KMS-11 (cell line): ENCODE data around the gene GULP1.

ENCODE experiments used
- H2AFZ ChIP-seq: fragments of 200-600 bp; sonication (generic); 2 replicates; pipeline ENCODE4 v1.6.1; 2016; ENCODE audit warnings: antibody characterized with exemption, mixed run types, low read depth
- H3K27ac ChIP-seq: fragments of 200-600 bp; sonication (generic); 2 replicates; pipeline ENCODE4 v1.6.1; 2016; ENCODE audit warnings: mild to moderate bottlenecking, mixed run types
- H3K27me3 ChIP-seq: fragments of 200-600 bp; sonication (generic); 2 replicates; pipeline ENCODE4 v1.6.1; 2017; ENCODE audit warnings: mild to moderate bottlenecking, low read depth, mixed run types, moderate library complexity; ENCODE audit not compliant: insufficient read depth
- H3K36me3 ChIP-seq: fragments of 200-600 bp; sonication (generic); 2 replicates; pipeline ENCODE4 v1.6.1; 2017; ENCODE audit warnings: mild to moderate bottlenecking, mixed run types; ENCODE audit not compliant: insufficient read depth
- H3K4me1 ChIP-seq: fragments of 200-600 bp; sonication (generic); 2 replicates; pipeline ENCODE4 v1.6.1; 2016; ENCODE audit warnings: mild to moderate bottlenecking, low read depth, mixed run types; ENCODE audit not compliant: poor library complexity, severe bottlenecking
- H3K4me2 ChIP-seq: fragments of 200-600 bp; sonication (generic); 2 replicates; pipeline ENCODE4 v1.7.0; 2016; ENCODE audit warnings: mild to moderate bottlenecking, mixed run types
- H3K4me3 ChIP-seq: fragments of 200-600 bp; sonication (generic); IDR thresholded peaks from 2 replicates; pipeline ENCODE4 v1.6.1; 2017; ENCODE audit warnings: low read depth, low read length, mixed read lengths; ENCODE audit not compliant: insufficient read depth
- H3K79me2 ChIP-seq: fragments of 200-600 bp; sonication (generic); 2 replicates; pipeline ENCODE4 v1.6.1; 2016; ENCODE audit warnings: low read depth, mixed run types; ENCODE audit not compliant: insufficient read depth
- H3K9ac ChIP-seq: fragments of 200-600 bp; sonication (generic); 2 replicates; pipeline ENCODE4 v1.6.1; 2016; ENCODE audit warnings: mild to moderate bottlenecking, mixed run types
- H4K20me1 ChIP-seq: fragments of 200-600 bp; sonication (generic); 2 replicates; pipeline ENCODE4 v1.6.1; 2016; ENCODE audit warnings: mild to moderate bottlenecking, mixed run types; ENCODE audit not compliant: insufficient read depth
- CTCF ChIP-seq: fragments of 200-600 bp; sonication (generic); conservative IDR thresholded peaks from 2 replicates; pipeline ENCODE4 v1.6.1; 2017; ENCODE audit warnings: low read depth, mild to moderate bottlenecking, antibody characterized with exemption, low read length, moderate library complexity, mixed read lengths

The GULP1 gene

DNA sequence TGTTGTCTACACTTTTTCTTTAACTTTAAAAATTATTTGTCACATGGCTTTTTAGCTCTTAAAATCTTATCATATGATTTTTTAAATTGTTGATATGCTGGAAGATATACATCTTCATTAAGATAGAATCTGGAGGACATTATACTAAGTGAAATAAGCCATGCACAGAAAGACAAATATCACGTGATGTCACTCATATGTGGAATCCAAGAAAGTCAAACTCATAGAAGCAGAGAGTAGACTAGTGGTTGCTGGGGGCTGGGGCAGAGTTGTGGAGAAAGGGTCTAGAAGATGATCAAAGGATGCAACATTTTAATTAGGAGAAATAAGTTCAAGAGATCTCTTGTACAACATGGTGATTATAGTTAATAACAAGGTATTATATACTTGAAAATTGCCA, 280.9 kb downstream of the GULP1 start:
- Histone ChIP-seq H3K4me2 (no peak overlapping the region), H3K27ac (no peak overlapping the region), H3K4me1 (no peaks in the 10 kb centered on the region), H3K36me3 (no peaks in the 10 kb centered on the region), H3K4me3 (no peak overlapping the region), H2AFZ (no peak overlapping the region), H3K27me3 (no peaks in the 10 kb centered on the region), H3K79me2 (no peaks in the 10 kb centered on the region), H3K9ac (no peak overlapping the region), H4K20me1 (no peaks in the 10 kb centered on the region)
- no peak for TF ChIP-seq CTCF

GRCh38 chr2:188573453-188573852, 281.8 kb downstream of the GULP1 start:
- TF ChIP-seq CTCF, result no peak
- Histone ChIP-seq H4K20me1 (no peaks in the 10 kb centered on the region), H3K4me3 (no peak overlapping the region), H3K4me2 (no peak overlapping the region), H2AFZ (no peak overlapping the region), H3K27me3 (no peaks in the 10 kb centered on the region), H3K27ac (no peak overlapping the region), H3K36me3 (no peaks in the 10 kb centered on the region), H3K9ac (no peak overlapping the region), H3K79me2 (no peaks in the 10 kb centered on the region), H3K4me1 (no peaks in the 10 kb centered on the region)

DNA sequence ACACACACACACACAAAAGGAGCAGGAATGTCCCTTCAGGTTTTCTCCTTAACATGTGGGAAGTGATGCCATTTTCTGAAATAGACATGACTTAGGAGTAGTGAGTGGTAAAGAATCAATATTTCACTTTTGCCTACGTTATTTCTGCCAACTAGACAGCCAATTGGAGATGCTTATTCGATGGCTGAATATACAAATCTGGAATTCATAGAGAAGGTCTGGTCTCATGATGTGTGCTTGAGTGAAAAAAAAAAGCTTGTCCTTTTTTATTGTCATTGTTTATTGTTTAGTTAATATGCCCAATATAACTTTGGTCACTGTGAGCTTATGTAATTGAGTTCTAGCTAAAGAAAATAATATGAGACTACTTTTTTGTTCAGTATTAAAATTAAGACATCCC, 284.3 kb downstream of the GULP1 start:
- no peaks in the 10 kb centered on the region for H3K27me3 ChIP-seq
- H3K4me2 ChIP-seq, result no peak overlapping the region
- TF ChIP-seq CTCF, result no peak
- H3K4me1 ChIP-seq, result no peaks in the 10 kb centered on the region
- H4K20me1 ChIP-seq, result no peaks in the 10 kb centered on the region
- no peak overlapping the region for H3K9ac ChIP-seq
- no peak overlapping the region for H2AFZ ChIP-seq
- no peaks in the 10 kb centered on the region for H3K36me3 ChIP-seq
- H3K4me3 ChIP-seq, result no peak overlapping the region
- H3K27ac ChIP-seq, result no peak overlapping the region
- no peaks in the 10 kb centered on the region for H3K79me2 ChIP-seq

DNA sequence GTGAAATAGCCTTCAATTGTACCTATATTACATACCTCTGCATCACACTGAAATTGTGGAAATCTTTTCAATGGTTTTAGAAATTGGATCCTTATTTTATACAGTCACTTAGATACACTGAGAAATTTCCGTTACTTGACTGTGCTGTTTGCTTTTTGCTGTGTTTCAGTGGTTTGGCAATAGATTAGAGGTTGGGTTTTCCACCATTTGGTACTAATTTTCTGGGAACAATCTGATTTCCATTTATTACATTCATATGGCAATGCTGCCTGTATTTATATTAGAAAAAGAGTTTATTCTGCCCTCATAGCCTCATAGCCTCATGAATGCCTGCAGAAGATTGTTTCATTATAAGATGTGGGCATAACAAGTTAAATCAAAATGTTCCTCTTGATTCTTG, 285.0 kb downstream of the GULP1 start:
- Histone ChIP-seq H3K4me3 (no peak overlapping the region), H3K27me3 (no peaks in the 10 kb centered on the region), H3K79me2 (no peaks in the 10 kb centered on the region), H2AFZ (no peak overlapping the region), H4K20me1 (no peaks in the 10 kb centered on the region), H3K4me1 (no peaks in the 10 kb centered on the region), H3K4me2 (no peak overlapping the region), H3K36me3 (no peaks in the 10 kb centered on the region), H3K27ac (no peak overlapping the region), H3K9ac (no peak overlapping the region)
- TF ChIP-seq CTCF, result no peak

DNA sequence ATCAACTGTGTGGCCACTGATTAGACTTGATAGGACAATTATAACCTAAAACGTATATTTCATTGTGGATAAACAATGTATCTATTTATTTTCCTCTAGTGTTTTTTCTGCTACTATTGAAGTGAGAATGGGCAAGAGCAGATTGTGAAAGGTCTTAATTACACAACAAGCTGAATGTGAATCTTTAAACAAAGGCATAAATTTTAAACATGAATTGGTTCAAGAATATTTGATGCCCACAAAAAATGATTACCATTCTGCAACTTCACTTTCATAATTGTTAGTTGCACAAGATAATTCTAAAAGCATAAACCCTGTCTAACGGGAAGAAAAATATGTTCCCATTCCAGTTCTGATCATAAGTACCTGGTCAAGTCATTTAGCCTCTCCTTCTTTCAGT, 285.6 kb downstream of the GULP1 start:
- Histone ChIP-seq H2AFZ (no peak overlapping the region), H3K4me2 (no peak overlapping the region), H3K4me1 (no peaks in the 10 kb centered on the region), H3K36me3 (no peaks in the 10 kb centered on the region), H3K79me2 (no peaks in the 10 kb centered on the region), H4K20me1 (no peaks in the 10 kb centered on the region), H3K27me3 (no peaks in the 10 kb centered on the region), H3K4me3 (no peak overlapping the region), H3K9ac (no peak overlapping the region), H3K27ac (no peak overlapping the region)
- no peak for TF ChIP-seq CTCF
